Common myeloid progenitor, CD34-positive (primary cell): ENCODE data around the gene SCN4A.
"Not testable (repeated sequence)": the region's sequence is repeated elsewhere in the genome, so short reads cannot be mapped to it uniquely, and the experiment has no call there.

Experiments
- CTCF ChIA-PET: fragments of 350-600 bp; sonication (Branson Sonifier 250); formaldehyde crosslinking; loops from one replicate; lab custom pipeline; 2021; ENCODE audit warnings: antibody characterized with exemption; lab: Charles Lee
- POLR2A ChIA-PET: fragments of 350-600 bp; sonication (Branson Sonifier 250); formaldehyde crosslinking; loops from one replicate; lab custom pipeline; 2021; ENCODE audit warnings: antibody characterized with exemption; lab: Charles Lee
- DNase-seq, 3 donors: peaks; one replicate each; pipeline versions ENCODE4 v3.0.0 to v3.0.0-alpha.2; 2013
- H3K27ac ChIP-seq, 2 experiments: 1 replicate in 1 of 2; 2 replicates in 1 of 2; pipeline ENCODE4 v1.7.0; 2013; ENCODE audit warnings: inconsistent platforms in 2 of 2, low read length in 2 of 2, mild to moderate bottlenecking in 2 of 2, low read depth in 1 of 2, moderate library complexity in 1 of 2; ENCODE audit not compliant: severe bottlenecking in 2 of 2, insufficient read depth in 1 of 2, poor library complexity in 1 of 2
- H3K27me3 ChIP-seq, 5 experiments: replicated peaks in 2 of 5; 1 replicate in 3 of 5; 2 replicates in 2 of 5; pipeline versions ENCODE4 v1.6.1 to v1.7.0; 2013; ENCODE audit warnings: low read length in 4 of 5, mild to moderate bottlenecking in 2 of 5, moderate library complexity in 2 of 5, inconsistent platforms in 1 of 5; ENCODE audit not compliant: insufficient read depth in 5 of 5, control insufficient read depth in 4 of 5
- H3K36me3 ChIP-seq, 4 experiments: 1 replicate in 2 of 4; 2 replicates in 2 of 4; pipeline versions ENCODE4 v1.6.1 to v1.7.0; 2013; ENCODE audit warnings: low read length in 3 of 4, control low read depth in 1 of 4, mild to moderate bottlenecking in 1 of 4; ENCODE audit not compliant: control insufficient read depth in 4 of 4, insufficient read depth in 4 of 4
- H3K4me1 ChIP-seq, 4 experiments: 1 replicate in 3 of 4; 2 replicates in 1 of 4; pipeline versions ENCODE4 v1.6.1 to v1.7.1; 2013; ENCODE audit warnings: low read length in 3 of 4, mild to moderate bottlenecking in 3 of 4, control low read depth in 1 of 4, inconsistent platforms in 1 of 4, moderate library complexity in 1 of 4; ENCODE audit not compliant: control insufficient read depth in 4 of 4, insufficient read depth in 4 of 4; ENCODE audit errors: control extremely low read depth in 1 of 4
- H3K4me3 ChIP-seq, 7 experiments: 1 replicate in 4 of 7; 2 replicates in 3 of 7; pipeline versions ENCODE4 v1.5.1 to v1.7.0; 2013; ENCODE audit warnings: mild to moderate bottlenecking in 7 of 7, low read length in 6 of 7, moderate library complexity in 6 of 7, inconsistent platforms in 2 of 7, low read depth in 2 of 7, control low read depth in 1 of 7; ENCODE audit not compliant: insufficient read depth in 4 of 7, control insufficient read depth in 1 of 7; ENCODE audit errors: extremely low read depth in 1 of 7
- H3K9me3 ChIP-seq, 5 experiments: 1 replicate in 4 of 5; 2 replicates in 1 of 5; pipeline versions ENCODE4 v1.6.1 to v1.7.1; 2013; ENCODE audit warnings: low read length in 4 of 5, mild to moderate bottlenecking in 2 of 5, inconsistent platforms in 1 of 5, low read depth in 1 of 5, moderate library complexity in 1 of 5; ENCODE audit not compliant: control insufficient read depth in 4 of 5, insufficient read depth in 2 of 5; ENCODE audit errors: control extremely low read depth in 1 of 5
- WGBS: methylation state at CpG from one replicate; pipeline ENCODE4 v1.1.5; 2013; ENCODE audit not compliant: insufficient coverage; 5-methylcytosine and 5-hydroxymethylcytosine counted together

The SCN4A gene

GRCh38 chr17:63904796-63905195 is 67.9 kb downstream of the SCN4A start:
- not testable (repeated sequence) for H3K27ac ChIP-seq, DNase-seq, H3K4me3 ChIP-seq, H3K27me3 ChIP-seq, H3K36me3 ChIP-seq, H3K9me3 ChIP-seq, H3K4me1 ChIP-seq
- ChIA-PET CTCF (interaction anchor here (0.7 to 5.0 kb wide), 12 partner anchors 9 to 228 kb away, joined by 3 to 32 read pairs (median 3); partner anchors contain the start of genes GH2 and ICAM2), POLR2A (interaction anchor here (0.8 kb wide), 1 partner anchor 156 kb away, joined by 3 read pairs; no protein-coding TSS in a partner anchor)
- 100% methylated on average over 6 of the region's 8 CpGs for WGBS

- H3K36me3 ChIP-seq, POLR2A ChIA-PET, H3K4me3 ChIP-seq, H3K4me1 ChIP-seq, H3K27me3 ChIP-seq, H3K27ac ChIP-seq, H3K9me3 ChIP-seq: not testable (repeated sequence)
- WGBS, result 40% methylated on average over 2 of the region's 5 CpGs
- peak; percentile 22 to 39 (median 23) for DNase-seq
- CTCF ChIA-PET, result interaction anchor here (0.6 to 5.0 kb wide), 11 partner anchors 10 to 635 kb away, joined by 3 to 32 read pairs (median 3); partner anchors contain the start of genes GH1 and ICAM2
These were observed 68.9 kb downstream of the SCN4A start for GRCh38 chr17:63903787-63904201.

DNA sequence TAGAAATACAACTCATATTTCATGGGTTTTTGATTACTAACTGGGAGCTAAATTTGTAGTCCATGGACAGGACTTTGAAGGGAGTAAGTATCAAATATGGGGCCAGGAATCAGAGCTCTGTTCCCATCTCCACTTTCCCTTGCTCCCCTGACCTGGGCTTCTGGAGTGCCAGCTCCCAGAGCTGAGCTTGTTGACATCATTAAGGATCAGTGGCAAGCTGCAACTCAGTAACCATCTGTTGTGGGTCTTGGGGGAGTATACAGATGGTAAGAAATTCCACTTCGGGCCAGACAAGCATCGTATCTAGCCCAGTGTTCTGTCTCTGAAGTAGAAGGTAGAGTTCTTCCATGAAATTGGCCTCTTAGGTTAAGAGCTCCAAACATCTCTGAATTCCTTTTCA is 70.7 kb downstream of the SCN4A start:
- not testable (repeated sequence) for H3K4me1 ChIP-seq, H3K4me3 ChIP-seq, H3K27me3 ChIP-seq, H3K27ac ChIP-seq, H3K36me3 ChIP-seq, H3K9me3 ChIP-seq, DNase-seq
- WGBS, result 89% methylated on average over 2 of the region's 2 CpGs
- POLR2A ChIA-PET, result interaction anchor here (0.6 kb wide), 1 partner anchor 127 kb away, joined by 3 read pairs; no protein-coding TSS in a partner anchor
- CTCF ChIA-PET, result interaction anchor here (1.0 to 5.0 kb wide), 9 partner anchors 11 to 123 kb away, joined by 3 to 32 read pairs (median 7); partner anchors contain the start of gene GH1

GRCh38 chr17:63898899-63899798 is 73.6 kb downstream of the SCN4A start:
- POLR2A ChIA-PET, DNase-seq, H3K27ac ChIP-seq, H3K4me1 ChIP-seq, H3K4me3 ChIP-seq, H3K9me3 ChIP-seq, H3K36me3 ChIP-seq, H3K27me3 ChIP-seq: not testable (repeated sequence)
- CTCF ChIA-PET, result interaction anchor here (2.5 kb wide), 1 partner anchor 13 kb away, joined by 7 read pairs; the partner anchor contains the start of gene CSHL1
- 97% methylated on average over 5 of the region's 6 CpGs for WGBS

GRCh38 chr17:63896524-63897354 is 76.0 kb downstream of the SCN4A start, which contains the start of gene CSH1:
CSH1 (minus strand) TSS chr17:63896574; CDS start chr17:63896511, 63 bp downstream.
- H3K27ac ChIP-seq, H3K36me3 ChIP-seq, H3K4me1 ChIP-seq, H3K27me3 ChIP-seq, H3K9me3 ChIP-seq, POLR2A ChIA-PET, DNase-seq, H3K4me3 ChIP-seq: not testable (repeated sequence)
- CTCF ChIA-PET, result interaction anchor here (2.5 kb wide), 1 partner anchor 15 kb away, joined by 7 read pairs; the partner anchor contains the start of gene CSHL1
- no CpG with 5 or more reads among the region's 14 CpGs for WGBS

DNA sequence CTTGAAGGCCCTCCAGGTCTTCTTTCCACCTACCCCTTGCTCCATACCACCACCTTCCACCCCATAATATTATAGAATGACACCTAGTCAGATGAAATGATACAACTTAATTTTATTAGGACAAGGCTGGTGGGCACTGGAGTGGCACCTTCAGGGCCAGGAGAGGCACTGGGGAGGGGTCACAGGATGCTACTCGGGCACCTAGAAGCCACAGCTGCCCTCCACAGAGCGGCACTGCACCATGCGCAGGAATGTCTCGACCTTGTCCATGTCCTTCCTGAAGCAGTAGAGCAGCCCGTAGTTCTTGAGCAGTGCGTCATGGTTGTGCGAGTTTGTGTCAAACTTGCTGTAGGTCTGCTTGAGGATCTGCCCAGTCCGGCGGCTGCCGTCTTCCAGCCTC is 77.9 kb downstream of the SCN4A start:
- H3K4me3 ChIP-seq, H3K27ac ChIP-seq, H3K9me3 ChIP-seq, H3K4me1 ChIP-seq, H3K36me3 ChIP-seq, H3K27me3 ChIP-seq, DNase-seq, CTCF ChIA-PET, POLR2A ChIA-PET: not testable (repeated sequence)
- no CpG with 5 or more reads among the region's 10 CpGs for WGBS
